Gastrocnemius medialis (tissue), 4 donors: ENCODE data around the gene SUCLG2.

Experiments
- CTCF ChIP-seq, 5 experiments: fragments of 450-650 bp in 3 of 5; fragments of 200-600 bp in 2 of 5; sonication (generic) in 2 of 5; IDR thresholded peaks in 4 of 5; conservative IDR thresholded peaks in 1 of 5; 1 replicate in 4 of 5; 2 replicates in 1 of 5; pipeline ENCODE4 v1.5.1; 2016 to 2019; ENCODE audit warnings: antibody characterized with exemption in 5 of 5, mild to moderate bottlenecking in 3 of 5, moderate library complexity in 3 of 5
- POLR2A ChIP-seq, 2 donors: fragments of 450-650 bp; IDR thresholded peaks; one replicate each; pipeline ENCODE4 v1.6.1; 2017; ENCODE audit warnings: antibody characterized with exemption in 2 of 2, mild to moderate bottlenecking in 2 of 2, moderate library complexity in 2 of 2

DNA sequence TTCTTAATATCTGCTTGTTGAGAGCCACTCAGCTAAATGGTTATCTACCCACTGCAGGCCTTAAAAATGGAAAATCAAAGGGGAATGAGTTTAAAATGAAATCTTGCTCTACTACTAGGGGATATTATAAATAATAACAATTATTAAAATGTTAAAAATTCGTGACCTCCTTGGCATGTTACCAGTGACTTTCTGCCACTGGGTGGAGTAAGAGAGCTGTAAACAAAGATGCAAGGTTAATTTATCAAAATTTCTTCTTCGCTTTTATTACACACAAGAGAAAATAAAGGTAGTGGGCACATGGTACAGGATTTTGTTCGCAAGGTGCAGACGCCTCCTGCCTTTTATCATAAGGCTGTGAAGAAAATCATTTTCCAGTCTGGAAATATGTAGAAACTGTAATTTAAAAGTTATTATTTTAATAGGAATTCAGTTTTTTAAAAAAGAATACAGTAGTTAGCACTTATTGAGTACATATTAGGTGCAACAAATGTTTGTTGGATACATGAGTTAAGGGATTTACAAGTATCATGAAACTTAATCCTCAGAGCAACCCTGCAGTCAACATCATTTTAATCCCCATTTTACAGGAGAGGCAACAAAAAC lies 272.6 kb downstream of the SUCLG2 start:
- TF ChIP-seq CTCF (IDR thresholded peaks at IDR 0.05 in 4 of 5, conservative IDR thresholded peaks at IDR 0.05 in 1 of 5) (peak; percentile 28 to 73 (median 57)), POLR2A (IDR thresholded peaks at IDR 0.05) (no peak)
